ENCODE data around the gene SP110. TPM values are rescaled to one million over a fixed set of nuclear protein-coding genes. Genes with fewer than 3 reads are reported as not detected.

SP110 gene
- total RNA-seq, 1 experiment from 2014 or later, result 56.7 TPM

GRCh38 chr2:230156782-230157699 is 62.7 kb downstream of the SP110 start:
- intact Hi-C loops (cut with micrococcal nuclease; ENCODE audit: unreplicated experiment), result no loop called here
- no peaks in the 10 kb centered on the region for H3K4me1 Mint-ChIP-seq (ENCODE audit: low read depth, unreplicated experiment)
- peaks cover 2% of the 10 kb centered on the region for H3K9me3 Mint-ChIP-seq (ENCODE audit: low read depth, unreplicated experiment)
- no peaks in the 10 kb centered on the region for H3K36me3 Mint-ChIP-seq (ENCODE audit: insufficient read depth, unreplicated experiment)
- no peak for TF ChIP-seq CTCF (IDR thresholded peaks at IDR 0.05; ENCODE audit: unreplicated experiment)
- BruUV-seq (replicated peaks), result no TSS peak
- CTCF ChIA-PET, result no interaction called here
- no peaks in the 10 kb centered on the region for H3K27me3 Mint-ChIP-seq (ENCODE audit: unreplicated experiment)
- DNase-seq, result no peak
- H3K4me3 Mint-ChIP-seq (ENCODE audit: low read depth, unreplicated experiment), result no peak overlapping the region
- no peak overlapping the region for H3K27ac Mint-ChIP-seq (ENCODE audit: unreplicated experiment)

DNA sequence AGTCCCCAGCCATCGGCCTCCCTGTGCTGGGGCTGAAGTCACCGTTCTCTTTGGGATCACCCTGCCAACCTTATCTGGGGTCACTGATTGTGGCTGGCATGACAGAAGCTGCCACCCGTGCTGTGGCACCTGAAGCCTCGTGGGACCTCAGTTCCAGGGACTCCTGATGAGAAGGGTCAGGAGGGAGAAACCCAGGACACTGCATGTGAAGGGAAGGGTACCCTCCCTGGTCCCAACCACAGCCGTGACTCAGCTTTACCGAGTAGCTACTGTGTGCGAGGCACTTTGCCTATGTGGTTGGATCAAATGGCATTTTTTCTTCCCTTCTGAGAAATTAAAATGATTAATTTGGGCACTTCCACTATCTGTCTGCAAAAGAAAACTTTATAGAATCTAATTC is 64.4 kb downstream of the SP110 start:
- CTCF ChIA-PET, result no interaction called here
- Mint-ChIP-seq H3K27me3 (ENCODE audit: unreplicated experiment) (no peaks in the 10 kb centered on the region), H3K36me3 (ENCODE audit: insufficient read depth, unreplicated experiment) (no peaks in the 10 kb centered on the region), H3K4me3 (ENCODE audit: low read depth, unreplicated experiment) (no peak overlapping the region), H3K27ac (ENCODE audit: unreplicated experiment) (no peak overlapping the region), H3K4me1 (ENCODE audit: low read depth, unreplicated experiment) (no peaks in the 10 kb centered on the region), H3K9me3 (ENCODE audit: low read depth, unreplicated experiment) (peaks cover 2% of the 10 kb centered on the region)
- intact Hi-C loops (cut with micrococcal nuclease; ENCODE audit: unreplicated experiment), result no loop called here
- BruUV-seq (replicated peaks), result no TSS peak
- TF ChIP-seq CTCF (IDR thresholded peaks at IDR 0.05; ENCODE audit: unreplicated experiment), result no peak
- no peak for DNase-seq

GRCh38 chr2:230153390-230153976 is 66.3 kb downstream of the SP110 start:
- no peak for TF ChIP-seq CTCF (IDR thresholded peaks at IDR 0.05; ENCODE audit: unreplicated experiment)
- intact Hi-C loops (cut with micrococcal nuclease; ENCODE audit: unreplicated experiment), result no loop called here
- Mint-ChIP-seq H3K27ac (ENCODE audit: unreplicated experiment) (no peak overlapping the region), H3K36me3 (ENCODE audit: insufficient read depth, unreplicated experiment) (no peaks in the 10 kb centered on the region), H3K9me3 (ENCODE audit: low read depth, unreplicated experiment) (peaks cover 2% of the 10 kb centered on the region), H3K27me3 (ENCODE audit: unreplicated experiment) (no peaks in the 10 kb centered on the region), H3K4me1 (ENCODE audit: low read depth, unreplicated experiment) (no peaks in the 10 kb centered on the region), H3K4me3 (ENCODE audit: low read depth, unreplicated experiment) (no peak overlapping the region)
- no TSS peak for BruUV-seq (replicated peaks)
- CTCF ChIA-PET, result interaction anchor here (0.7 kb wide), 1 partner anchor 9 kb away, joined by 5 read pairs; no protein-coding TSS in a partner anchor
- no peak for DNase-seq

DNA sequence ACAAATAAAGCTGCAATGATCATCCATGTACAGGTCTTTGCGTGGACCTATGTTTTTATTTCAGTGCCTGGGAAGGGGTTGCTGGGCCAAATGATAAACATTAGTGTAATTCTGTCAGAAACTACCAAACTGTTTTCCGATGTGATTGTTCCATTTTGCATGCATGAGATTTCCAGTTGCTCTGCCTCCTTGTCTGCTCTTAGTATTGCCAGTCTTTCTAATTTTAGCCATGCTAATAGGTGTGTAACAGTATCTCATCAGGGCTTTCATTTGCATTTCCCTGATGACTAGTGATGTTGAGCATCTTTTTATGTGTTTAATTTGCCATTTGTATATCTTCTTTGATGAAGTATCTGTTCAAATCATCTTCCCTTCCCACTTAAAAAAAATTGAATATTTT is 67.5 kb downstream of the SP110 start:
- Mint-ChIP-seq H3K4me1 (ENCODE audit: low read depth, unreplicated experiment) (no peaks in the 10 kb centered on the region), H3K27ac (ENCODE audit: unreplicated experiment) (no peak overlapping the region), H3K9me3 (ENCODE audit: low read depth, unreplicated experiment) (peaks cover 2% of the 10 kb centered on the region), H3K27me3 (ENCODE audit: unreplicated experiment) (no peaks in the 10 kb centered on the region), H3K36me3 (ENCODE audit: insufficient read depth, unreplicated experiment) (no peaks in the 10 kb centered on the region), H3K4me3 (ENCODE audit: low read depth, unreplicated experiment) (no peak overlapping the region)
- no peak for DNase-seq
- no TSS peak for BruUV-seq (replicated peaks)
- TF ChIP-seq CTCF (IDR thresholded peaks at IDR 0.05; ENCODE audit: unreplicated experiment), result no peak
- intact Hi-C loops (cut with micrococcal nuclease; ENCODE audit: unreplicated experiment), result no loop called here
- CTCF ChIA-PET, result no interaction called here

All from Calu3 (cell line).